Measurements from ENCODE around the gene KLHL41.
"Not testable (repeated sequence)": the region's sequence is repeated elsewhere in the genome, so short reads cannot be mapped to it uniquely, and the experiment has no call there.

Gene KLHL41

DNA sequence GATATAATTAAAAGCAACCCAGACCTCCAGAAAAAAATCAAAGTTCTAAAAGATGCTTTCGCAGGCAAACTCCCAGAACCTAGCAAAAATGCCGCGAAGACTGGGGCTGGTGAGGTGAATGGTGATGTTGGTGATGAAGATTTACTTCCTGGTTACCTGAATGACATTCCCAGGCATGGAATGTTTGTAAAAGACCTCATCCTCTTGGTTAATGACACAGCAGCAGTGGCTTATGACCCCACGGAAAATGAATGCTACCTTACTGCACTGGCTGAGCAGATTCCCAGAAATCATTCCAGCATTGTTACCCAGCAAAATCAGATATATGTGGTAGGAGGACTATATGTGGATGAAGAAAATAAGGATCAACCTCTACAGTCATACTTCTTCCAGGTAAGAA lies 994 bp downstream of the KLHL41 start:
- DNase-seq, result peak; percentile 45

DNA sequence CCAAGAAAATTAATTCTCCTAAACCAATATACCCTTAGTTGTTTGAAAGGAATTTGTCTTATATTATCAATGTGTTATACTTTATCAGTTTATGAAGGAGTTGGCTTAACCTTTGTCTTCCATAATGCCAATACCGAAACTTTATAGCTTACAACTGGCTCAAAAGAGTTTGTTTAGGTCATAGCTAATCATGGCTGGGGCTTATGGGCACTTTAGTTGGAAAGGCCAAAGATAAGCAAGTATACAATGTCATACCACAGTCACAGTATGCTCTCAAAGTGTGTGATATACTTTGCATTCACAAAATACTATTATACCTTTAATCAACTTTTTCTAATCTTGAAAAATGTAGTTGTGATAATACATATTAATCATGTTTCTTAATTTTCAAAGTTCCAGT lies 2.3 kb downstream of the KLHL41 start:
- DNase-seq, result peak; percentile 3

DNA sequence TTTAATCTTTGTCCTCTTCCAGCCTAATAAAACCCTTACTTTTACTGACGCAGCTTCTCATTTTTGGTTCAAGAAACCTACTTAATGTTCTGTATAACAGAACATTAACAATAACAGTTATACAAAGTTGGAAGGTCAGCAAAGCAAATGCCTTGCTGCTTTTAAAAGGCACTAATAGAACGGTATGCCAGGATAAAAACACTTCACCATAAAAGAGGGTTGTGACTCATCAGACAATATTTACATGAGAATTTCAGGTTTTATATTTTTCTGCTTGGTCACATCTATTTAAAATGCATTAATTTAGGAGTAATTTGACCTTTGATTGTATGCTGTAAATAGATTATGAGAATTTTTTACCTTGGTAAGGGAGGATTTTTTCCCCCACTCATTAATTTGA lies 3.0 kb downstream of the KLHL41 start:
- peak; percentile 40 for DNase-seq

DNA sequence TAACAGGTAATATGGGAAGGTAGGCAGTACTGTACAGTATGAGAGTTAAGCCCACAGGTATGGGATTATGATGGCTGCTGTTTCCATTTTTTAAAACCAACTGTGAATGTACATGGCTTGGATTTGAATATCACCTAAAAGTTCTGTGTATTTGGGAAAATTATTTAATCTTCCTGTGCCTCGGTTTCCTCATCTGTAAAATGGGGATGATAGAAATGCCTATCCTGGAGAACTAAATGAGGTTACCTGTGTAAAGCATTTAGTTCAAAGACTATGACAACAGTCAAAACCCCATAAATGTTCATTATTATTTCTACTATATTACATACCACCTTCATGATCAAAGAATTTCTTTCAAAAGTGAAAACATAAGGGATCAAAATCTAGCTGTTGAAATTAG lies 3.6 kb downstream of the KLHL41 start:
- peak; percentile 4 for DNase-seq

DNA sequence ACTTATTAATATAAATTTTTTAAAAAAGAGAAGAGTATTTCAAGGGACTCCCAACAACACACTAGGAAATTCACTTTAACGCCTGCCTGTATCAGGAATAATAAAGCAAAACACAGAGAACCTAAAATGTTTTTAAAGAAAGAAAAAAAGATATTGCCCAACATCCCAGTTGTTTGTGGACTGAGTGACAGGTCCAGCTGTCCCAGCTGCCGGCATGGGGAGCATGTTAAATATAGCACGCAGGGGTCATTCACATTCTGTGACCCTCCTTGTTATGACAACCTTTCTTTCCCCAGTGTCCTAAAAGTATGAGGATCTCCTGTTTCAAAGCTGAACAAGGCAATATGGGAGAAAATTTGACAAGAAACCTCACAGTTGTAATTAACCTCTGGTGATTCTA lies 4.4 kb downstream of the KLHL41 start:
- peak; percentile 24 for DNase-seq

DNA sequence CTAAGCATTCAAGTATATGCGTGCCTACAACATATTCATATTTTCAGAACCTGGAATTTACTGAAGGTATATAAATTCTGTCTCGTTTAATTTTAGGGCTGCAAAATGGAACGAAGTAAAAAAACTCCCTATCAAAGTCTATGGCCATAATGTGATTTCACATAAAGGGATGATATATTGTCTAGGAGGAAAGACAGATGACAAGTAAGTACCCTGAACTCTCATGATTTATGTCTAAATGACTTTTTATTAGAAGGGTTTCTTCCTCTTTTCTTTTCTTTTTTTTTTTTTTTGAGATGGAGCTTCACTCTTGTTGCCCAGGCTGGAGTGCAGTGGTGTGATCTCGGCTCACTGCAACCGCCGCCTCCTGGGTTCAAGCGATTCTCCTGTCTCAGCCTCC lies 5.3 kb downstream of the KLHL41 start:
- DNase-seq, result not testable (repeated sequence)

DNA sequence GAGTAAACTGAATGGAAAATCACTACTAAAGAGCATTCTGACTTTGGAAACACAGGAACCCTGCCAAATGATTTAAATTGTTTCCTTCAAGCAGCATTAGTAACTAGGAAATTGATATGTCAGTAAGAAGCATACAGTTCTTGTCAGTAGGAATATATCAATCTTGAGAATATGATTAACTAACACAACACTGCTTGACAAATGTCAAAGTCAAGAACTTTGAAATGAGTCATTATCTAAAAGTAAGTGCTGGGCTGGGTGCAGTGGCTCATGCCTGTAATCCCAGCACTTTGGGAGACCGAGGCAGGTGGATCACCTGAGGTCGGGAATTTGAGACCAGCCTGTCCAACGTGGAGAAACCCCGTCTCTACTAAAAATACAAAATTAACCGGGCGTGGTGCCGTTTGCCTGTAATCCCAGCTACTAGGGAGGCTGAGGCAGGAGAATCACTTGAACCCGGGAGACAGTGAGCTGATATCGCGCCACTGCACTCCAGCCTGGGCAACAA lies 7.0 kb downstream of the KLHL41 start:
- DNase-seq, result not testable (repeated sequence)

DNA sequence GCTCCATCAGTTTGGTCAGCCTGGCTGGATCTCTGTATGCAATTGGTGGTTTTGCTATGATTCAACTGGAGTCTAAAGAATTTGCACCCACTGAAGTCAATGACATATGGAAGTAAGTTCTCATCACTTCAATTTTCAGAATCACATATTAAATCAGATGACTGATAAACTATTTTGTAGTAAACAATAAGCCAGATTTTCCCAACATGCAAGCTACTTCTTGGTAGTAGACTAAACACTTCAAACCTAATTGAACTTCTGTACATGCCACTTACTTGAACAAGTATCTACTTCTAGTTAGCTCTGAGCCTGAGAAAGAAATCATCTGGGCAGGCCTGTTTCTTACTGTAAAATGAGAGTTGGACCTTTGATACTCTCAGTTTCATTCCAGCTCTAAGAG lies 11.4 kb downstream of the KLHL41 start:
- DNase-seq, result no peak

DNA sequence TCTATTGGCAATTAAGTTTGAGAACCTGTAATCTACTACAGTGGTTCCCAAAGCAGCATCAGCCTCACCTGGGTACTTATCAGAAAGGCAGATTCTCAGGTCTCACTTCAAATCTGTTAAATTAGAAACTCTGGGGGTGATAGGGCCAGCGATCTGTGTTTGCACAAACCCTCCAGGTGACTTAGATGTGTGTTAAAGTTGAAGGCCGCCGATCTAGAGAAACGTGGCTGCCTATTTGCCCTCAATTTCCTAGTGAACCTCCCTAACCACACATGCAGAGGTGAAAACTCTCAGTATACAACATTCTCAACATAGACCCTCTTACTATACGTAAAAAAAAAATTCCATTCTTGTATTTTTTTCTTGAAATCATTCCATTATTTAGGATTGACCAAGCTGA lies 14.2 kb downstream of the KLHL41 start:
- DNase-seq, result no peak

DNA sequence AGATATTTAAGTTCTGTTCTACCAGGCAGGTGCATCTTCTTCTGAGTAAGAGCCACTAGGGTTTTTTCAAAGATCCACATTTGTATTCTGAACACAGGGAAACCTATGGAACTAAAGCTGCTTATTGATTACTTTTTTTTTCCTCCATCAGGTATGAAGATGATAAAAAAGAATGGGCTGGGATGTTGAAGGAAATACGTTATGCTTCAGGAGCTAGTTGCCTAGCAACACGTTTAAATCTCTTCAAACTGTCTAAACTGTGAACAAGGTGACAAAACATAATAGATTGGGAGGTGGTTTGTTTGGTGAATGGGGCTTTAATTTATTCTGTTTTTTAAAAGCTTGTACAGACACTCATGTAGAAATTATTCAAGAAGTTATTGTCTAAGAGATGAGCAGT lies 15.9 kb downstream of the KLHL41 start:
- DNase-seq, result no peak

DNA sequence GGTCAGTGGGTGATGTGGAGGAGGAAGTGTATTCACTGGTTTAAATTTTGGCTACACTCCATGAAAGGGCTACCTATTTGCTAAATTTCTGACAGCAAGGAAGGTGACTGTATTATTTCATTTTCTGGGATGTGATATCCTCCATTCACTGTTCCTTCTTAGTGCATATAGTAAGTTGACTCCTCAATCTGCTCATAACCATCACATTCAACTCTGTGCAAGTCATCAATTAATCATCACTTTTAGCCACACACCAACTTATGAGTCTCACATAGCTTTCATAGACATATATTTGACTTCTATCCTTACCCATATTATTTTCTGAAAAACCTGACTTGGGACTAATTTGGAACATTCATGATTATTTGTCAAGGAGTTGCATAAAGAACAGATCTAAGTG lies 16.9 kb downstream of the KLHL41 start:
- peak; percentile 3 for DNase-seq

DNA sequence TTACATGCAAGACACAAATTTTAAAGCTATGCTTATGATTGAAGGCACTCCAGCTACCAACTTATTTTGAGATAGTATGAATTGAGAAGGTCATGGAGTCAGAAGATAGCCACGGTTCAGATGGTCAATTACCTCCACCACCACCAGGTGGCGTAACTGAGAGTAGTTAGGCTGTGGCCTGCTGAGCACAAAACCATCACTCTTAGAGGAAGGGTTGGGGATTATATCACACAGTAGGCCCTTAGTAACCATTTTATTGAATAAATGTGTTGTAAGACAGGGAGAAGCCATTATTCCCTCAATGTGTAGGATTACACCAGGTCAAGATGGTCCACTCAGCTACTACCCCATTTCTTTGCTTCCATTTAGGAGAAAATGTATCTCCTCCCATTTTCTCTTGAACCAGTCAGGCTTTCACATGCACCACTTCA lies 18.8 kb downstream of the KLHL41 start:
- peak; percentile 55 for DNase-seq

DNA sequence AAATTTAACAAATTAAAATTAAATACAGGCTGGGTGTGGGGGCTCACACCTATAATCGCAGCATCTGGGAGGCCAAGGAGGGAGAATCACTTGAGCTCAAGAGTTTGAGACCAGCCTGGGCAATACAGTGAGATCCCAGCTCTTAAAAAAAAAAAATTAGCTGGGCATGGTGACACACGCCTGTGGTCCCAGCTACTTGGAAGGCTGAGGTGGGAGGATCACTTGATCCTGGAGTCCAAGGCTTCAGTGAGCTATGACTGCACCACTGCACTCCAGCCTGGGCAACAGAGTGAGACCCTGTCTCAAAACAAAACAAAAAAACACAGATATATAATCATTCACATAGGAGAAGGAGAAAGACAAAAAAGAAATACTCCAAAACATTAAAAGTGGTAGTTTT lies 30.0 kb downstream of the KLHL41 start:
- DNase-seq, result not testable (repeated sequence)

DNA sequence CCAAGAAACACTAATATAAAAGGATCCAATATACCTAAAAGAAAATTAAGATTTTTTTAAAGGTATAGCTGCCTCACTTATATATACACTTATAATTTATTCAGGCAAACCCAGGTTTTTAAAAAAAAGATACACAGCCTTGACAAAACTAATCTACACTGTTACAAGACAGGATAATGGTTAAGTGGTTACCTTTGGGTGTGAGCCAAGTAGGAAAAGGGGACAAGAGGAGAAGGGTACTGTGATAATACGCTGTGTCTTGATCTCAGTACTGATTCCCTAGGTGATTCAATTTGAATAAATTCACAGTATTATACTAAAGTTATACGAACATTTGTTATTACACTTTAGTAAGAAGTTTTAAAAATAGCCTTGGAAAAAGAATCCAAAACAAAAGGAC lies 30.6 kb downstream of the KLHL41 start:
- no peak for DNase-seq

DNA sequence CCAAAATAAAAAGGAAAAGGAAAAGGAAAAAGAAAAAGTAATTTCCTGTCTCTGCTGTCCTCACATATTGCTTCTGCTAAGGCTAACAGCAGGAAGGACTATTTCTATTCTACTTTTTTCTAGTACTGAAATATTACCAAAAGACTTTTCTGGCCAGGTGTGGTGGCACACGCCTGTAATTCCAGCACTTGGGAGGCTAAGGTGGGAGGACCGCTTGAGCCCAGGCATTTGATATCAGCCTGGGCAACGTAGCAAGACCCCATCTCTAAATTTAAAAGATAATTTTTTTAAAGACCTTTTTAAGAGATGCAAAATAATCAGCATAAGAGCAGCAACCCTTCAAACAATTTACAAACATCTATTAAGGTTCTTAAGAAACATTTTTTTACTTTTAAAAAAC lies 32.9 kb downstream of the KLHL41 start:
- no peak for DNase-seq

DNA sequence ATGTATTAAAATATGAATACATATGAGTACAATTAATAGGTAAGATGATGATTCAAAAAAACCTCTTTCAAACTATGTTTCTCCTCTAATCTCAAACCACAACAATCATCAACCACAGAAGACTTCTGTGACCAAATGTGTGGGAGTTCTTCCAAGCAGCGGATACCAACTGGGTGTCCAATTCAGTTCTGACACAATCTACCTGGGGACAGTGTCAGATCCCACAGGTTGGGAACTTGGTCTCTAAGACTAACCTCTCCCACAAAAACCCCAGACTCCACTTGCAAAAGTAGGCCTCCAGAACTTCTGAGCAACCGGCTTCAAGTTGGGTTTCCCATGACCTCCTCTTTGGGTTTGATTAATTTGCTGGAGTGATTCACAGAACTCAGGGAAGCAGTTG lies 37.3 kb downstream of the KLHL41 start:
- DNase-seq, result no peak

DNA sequence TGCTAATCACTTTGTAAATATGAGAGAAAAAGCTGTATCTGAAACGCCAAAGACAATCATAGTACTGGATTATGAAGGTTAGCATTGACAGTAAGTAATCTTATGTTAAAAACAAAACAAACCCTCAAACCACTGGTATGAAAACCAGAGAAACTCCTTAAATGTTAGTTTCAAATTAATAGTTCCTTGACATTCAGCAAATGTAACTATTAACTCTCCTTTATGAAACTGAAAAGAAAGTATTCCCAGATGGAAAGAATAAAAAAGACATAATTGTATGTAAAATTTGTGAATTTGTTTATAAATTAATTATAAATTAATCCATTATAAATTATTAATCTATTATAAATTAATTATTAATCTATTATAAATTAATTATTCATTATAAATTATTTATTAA lies 51.9 kb downstream of the KLHL41 start:
- peak; percentile 1 for DNase-seq

DNA sequence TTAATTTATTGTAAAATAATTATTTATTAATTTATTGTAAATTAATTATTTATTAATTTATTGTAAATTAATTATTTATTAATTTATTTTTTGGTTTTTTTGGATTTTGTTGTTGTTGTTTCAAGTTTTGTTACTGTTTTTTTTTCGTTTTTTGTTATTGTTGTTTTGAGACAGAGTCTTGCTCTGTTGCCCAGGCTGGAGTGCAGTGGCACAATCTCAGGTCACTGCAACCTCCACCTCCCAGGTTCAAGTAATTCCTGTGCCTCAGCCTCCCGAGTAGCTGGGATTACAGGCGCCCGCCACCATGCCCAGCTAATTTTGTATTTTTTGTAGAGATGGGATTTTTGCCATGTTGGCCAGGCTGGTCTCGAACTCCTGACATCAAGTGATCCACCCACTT lies 52.6 kb downstream of the KLHL41 start:
- DNase-seq, result not testable (repeated sequence)

DNA sequence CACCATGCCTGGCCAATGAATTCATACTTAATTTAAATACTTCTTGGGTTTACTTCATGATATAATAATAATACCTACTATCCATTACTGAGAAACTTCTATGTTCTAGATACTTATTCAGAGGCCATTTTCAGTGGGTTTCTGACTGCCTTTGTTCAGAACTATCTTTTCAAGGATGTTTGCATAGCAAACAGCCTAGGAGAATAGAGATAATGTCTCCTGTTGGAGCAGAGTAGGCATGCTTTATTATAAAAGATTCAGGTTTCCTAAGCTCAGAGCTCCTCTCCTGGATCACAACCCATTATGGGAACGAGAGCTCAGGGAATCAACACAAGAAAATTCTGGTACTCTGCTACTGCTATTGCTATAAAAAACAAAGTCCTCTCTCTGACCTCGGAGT lies 53.0 kb downstream of the KLHL41 start:
- peak; percentile 20 for DNase-seq

DNA sequence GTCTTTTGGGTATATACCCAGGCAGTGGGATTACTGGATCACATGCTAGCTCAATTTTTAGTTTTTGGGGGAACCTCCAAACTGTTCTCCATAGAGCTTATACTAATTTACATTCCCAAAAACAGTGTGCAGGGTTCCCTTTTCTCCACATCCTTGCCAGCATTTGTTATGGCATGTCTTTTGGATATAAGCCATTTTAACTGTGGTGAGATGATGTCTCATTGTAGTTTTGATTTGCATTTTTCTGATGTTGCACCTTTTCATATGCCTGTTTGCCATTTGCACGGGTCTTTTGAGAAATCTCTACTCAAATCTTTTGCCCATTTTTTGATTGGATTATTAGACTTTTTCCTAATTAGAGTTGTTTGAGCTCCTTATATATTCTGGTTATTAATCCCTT lies 56.2 kb downstream of the KLHL41 start:
- no peak for DNase-seq

DNA sequence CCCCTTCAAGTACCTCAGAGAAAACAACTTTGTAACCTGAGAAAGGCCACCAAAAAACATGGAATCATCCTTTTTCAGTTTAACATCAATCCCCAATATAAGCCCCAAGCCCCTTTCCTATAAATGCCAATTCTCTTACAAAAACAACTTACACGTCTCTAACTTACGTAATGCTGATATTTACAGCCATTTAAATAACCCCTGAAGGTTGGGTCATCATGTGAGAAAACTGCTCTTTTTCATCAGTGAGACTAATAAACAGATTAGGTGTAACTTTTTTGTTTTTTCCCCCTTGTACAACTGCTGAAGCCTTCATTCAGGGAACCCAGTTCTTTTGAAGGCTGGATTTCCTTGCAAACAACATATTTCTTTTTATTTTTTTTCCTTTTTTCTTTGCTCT lies 60.4 kb downstream of the KLHL41 start:
- no peak for DNase-seq

DNA sequence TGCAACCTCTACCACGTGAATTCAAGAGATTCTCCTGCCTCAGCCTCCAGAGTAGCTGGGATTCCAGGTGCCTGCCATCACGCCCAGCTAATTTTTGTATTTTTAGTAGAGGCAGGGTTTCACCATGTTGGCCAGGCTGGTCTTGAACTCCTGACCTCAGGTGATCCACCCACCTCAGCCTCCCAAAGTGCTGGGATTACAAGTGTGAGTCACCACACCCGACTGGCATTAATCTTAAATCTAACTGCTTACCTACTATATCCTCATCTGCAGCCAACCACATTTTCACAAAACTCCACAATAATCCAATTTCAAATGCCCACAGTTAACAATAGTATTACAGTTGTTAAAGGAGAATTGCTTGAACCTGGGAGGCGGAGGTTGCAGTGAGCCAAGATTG lies 61.2 kb downstream of the KLHL41 start:
- DNase-seq, result not testable (repeated sequence)

DNA sequence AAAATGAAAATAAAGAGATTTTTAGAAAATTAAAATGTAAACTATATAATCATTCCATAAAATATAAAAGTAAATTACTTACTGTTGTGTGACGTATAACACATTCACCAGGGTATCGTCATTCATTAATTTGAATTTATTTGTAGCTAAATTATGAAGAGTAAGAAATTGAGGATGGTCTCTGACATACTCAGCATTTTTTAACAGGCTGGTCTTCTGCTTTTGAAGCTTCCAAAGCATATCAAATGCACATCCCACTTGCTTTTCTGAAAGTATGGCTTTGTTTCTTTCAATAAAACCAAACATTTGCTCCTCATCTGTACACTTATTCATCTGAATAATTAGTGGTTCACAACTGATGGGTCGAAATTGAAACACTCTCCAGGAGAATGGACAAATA lies 62.1 kb downstream of the KLHL41 start:
- DNase-seq, result peak; percentile 17

DNA sequence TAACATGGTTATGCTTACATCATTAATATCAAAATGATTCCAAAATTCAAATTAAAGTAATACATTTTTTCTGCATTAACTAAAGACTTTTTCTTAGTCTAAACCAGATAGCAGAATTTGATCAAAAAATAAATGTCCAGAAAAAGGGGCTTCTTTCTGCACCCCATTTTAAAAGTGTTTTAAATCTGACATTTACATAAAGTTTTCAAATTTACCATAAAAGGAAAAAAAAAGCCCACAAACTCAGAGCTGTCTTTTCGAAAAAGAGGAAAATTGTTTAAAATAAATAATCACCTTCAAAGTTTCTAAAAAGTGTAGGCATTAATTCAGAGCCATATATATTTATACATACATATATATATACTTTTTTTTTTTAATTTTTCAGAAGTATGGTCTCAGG lies 62.7 kb downstream of the KLHL41 start:
- no peak for DNase-seq

DNA sequence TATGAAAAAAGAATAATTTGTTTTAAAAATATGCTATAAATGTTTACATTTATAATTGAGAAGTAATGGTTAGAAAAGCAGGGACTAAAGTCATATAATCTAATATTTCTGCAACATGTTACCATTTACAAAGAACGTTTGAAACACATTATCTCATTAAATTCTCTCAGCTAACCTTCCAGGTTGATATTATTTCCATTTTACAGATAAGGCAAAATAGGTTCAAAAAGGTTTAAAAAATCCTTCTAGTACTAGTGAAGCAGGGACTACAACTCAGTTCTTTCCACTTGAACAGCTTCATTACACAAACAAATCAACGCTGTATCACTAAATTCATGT lies 63.3 kb downstream of the KLHL41 start:
- no peak for DNase-seq
